ENCODE measurements around the gene TPRG1L.

The TPRG1L gene

DNA sequence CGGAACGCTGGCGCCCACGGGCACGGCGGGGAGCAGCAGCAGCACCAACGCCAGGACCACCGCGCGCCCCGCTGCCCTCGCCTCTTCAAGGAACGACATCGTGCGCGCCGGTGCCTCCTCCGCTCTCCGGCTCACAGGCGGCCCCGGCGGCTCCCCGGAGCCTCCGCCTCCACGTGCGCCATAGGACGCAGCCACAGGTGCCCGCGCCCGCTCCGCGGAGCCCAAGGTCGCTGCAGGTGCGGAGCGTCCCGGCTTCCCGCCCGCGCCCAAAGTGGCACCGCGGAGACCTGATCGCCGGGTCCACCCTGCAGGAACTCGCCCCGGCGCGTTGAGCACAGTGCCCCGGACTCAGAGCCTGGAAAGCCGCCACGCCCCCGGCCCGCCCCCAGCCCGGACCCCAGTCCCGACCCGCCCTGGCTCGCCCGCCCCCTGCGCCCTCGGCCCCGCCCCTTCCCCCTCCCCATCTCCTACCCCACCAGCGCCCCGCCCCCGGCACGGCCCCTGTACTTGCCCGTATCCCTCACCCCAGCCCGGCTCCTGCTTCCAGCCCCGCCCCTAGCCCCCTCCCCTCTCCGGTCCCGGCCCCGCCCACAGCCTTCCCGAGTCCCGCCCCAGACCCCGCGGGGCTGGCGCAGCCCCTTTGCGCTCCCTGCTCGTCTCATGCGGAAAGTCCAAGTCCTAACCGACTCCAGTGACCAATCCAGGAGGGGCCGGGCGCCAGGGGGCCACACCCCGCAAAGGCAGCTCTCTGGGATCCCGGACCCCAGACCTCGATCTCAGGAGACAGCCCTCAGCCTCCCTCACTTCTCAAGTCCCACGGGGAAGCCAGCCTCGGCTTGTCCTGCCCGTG, 13.4 kb upstream of the TPRG1L start, which contains the start of gene MEGF6:
TSS of gene MEGF6 (minus strand) at position 339 of the 850 bp plus-strand sequence. CDS start at position 99, 240 bp downstream.
- TF ChIP-seq GATA3 (IDR thresholded peaks at IDR 0.05; ENCODE audit: low read depth, low read length), result no peak
- TF ChIP-seq GATA2 (IDR thresholded peaks at IDR 0.05; ENCODE audit: low read depth, low read length), result no peak

DNA sequence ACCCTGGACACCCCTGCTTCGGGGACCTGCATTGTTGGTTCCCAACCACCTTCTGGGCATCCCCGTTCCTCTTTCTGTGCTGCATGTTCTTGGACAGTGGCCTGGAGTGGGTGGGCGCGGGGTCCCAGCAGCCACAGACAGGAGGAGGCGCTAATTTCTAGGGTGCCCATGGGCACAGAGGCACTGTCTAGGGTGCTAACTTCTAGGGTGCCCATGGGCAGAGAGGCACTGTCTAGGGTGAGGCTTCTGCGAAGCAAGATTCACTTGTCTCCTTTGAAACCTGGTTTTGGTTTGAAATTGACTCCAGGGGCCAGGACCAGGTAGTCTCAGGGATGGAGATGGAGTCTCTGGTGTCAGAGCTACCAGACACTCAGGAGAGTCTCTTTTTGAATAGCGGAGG, 12.7 kb upstream of the TPRG1L start:
- TF ChIP-seq GATA3 (IDR thresholded peaks at IDR 0.05; ENCODE audit: low read depth, low read length) (no peak), GATA2 (IDR thresholded peaks at IDR 0.05; ENCODE audit: low read depth, low read length) (no peak)

DNA sequence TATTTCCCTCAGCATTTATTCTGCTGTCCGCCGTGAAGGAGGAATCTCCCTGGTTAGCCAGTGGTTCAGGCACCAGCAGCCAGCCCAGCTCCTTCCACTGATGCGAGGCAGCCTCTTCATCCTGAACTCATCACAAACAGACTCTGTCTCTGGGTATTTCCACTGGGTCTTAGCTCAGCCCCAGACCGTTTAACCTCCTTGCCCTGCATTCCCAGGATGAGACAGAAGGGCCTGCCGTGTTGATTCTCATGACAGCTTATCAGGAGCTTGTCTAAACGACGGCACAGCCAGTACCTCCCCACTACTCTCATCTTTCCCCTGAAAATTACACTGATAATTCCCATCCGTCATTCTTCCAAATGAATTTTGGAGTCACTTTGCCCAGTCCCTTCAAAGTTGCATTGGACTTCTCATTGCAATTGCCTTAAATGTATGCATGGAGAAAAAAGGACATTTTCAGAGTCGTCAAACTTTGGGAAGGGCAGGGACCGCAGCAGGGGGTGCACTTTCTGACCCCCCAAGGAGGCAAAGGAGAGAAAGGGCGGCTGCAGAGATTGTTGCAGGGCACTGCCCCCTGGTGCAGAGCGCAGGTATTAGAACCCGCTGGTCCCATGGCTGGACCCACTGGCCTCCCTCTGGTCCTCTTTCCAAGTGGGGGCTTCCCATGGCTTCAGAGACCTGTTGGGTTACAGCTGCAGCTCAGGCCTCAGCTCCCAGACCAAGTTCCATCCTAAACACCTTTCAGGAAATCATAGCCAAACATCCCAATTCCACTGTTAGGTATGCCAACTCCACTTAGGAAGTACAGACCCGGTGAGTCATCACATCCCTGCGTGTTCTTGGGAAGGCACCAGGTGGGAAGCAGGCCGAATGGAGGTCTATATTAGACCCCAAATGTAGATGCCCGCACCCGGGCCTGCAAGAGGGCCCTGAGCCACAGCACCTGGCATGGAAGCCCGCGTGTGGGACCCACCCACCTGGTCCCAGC, 9.8 kb upstream of the TPRG1L start:
- TF ChIP-seq GATA3 (IDR thresholded peaks at IDR 0.05; ENCODE audit: low read depth, low read length) (no peak), GATA2 (IDR thresholded peaks at IDR 0.05; ENCODE audit: low read depth, low read length) (no peak)

DNA sequence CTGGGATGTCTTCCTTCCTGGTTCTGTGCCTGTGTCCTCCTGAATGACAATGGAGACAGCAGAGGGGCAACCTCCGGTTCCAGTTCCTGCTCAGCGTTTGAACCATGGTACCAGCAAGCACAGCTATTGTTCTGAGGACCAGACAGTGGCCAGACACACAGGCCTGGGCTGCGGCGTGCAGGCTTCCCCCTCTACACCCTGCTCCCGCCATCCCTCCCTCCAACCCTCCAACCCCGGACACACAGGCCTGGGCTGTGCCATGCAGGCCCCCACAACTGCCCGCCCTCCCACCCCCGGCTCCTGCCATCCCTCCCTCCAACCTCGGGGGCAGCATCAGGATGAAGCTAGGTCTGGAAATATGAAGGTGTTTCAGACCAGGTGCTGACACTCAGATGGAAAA, 8.0 kb upstream of the TPRG1L start:
- no peak for TF ChIP-seq GATA3 (IDR thresholded peaks at IDR 0.05; ENCODE audit: low read depth, low read length)
- TF ChIP-seq GATA2 (IDR thresholded peaks at IDR 0.05; ENCODE audit: low read depth, low read length), result no peak

DNA sequence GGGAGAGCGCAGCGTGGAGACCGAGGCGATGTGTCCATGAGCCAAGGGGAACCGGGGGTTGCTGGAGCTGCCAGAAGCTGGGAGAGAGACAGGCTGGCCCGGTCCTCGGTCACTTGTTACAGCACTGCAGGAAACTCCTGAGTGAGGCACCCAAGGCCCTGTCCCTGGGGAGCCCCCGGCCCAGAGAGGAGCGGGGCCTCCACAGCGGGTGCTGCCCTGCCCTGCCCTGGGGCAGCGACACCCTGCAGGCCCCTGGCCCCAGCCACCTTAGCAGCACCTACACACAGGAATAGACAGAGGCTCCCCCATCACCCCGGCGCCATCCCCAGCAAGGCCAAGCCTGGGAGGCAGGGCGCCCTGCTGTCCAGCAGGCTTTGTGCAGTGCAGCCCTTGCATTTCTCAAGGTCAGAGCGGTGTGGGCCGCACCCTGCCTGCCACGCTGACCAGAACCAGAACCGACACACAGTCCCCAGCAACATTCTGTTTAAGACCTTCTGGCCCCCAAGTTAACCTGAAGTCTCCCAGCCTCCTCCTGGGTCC, 6.9 kb upstream of the TPRG1L start:
- no peak for TF ChIP-seq GATA3 (IDR thresholded peaks at IDR 0.05; ENCODE audit: low read depth, low read length)
- TF ChIP-seq GATA2 (IDR thresholded peaks at IDR 0.05; ENCODE audit: low read depth, low read length), result no peak

DNA sequence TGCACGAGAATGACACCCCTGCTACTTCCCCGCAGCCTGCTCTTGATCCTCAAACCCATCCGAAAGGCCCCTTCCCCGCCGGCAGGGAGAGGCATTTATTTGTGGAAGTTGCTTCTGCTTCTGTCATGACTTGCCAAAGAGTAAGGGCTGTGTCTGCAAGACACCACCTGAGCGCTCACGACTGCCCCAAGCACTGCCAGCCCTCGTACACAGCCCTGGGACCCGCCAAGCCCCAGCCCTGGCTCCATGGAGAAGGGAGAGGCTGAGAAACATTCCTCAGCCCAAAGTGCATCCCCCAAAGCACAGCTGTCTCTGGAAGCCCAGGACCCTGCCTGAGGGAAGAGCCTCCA, 6.3 kb upstream of the TPRG1L start:
- TF ChIP-seq GATA2 (IDR thresholded peaks at IDR 0.05; ENCODE audit: low read depth, low read length) (no peak), GATA3 (IDR thresholded peaks at IDR 0.05; ENCODE audit: low read depth, low read length) (no peak)

DNA sequence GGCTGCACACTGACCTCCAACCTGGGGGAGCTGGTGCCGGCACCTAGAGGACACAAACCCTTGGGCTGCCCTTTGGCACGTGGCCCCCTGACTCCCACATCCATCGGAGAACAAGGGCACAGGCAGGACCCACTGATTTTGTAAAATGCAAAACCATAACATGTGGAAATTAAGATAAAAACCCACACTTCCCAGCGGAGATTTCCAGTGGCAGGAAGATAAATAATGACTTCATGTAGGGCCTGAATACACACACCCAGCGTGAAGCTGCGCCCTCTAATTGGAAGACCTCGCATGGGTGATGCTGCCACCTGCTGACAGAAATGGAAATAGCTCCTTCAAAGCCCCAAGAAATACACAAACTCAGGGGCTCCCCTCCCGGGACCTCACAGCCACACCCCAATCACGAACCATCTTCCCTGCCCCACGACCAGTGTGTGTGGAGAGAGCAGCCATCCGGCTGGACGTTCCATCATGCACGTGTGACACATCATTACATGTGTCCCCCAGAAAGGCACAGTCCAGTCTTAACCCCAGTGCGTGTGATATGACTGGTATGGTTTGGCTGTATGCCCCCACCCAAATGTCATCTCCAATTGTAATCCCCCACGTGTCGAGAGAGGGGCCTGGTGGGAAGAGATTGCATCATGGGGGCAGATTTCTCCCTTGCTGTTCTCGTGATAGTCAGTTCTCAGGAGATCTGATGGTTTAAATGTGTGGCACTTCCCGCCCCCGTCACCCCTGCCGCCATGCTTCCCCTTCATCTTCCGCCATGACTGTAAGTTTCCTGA, 5.7 kb upstream of the TPRG1L start:
- TF ChIP-seq GATA3 (IDR thresholded peaks at IDR 0.05; ENCODE audit: low read depth, low read length), result no peak
- no peak for TF ChIP-seq GATA2 (IDR thresholded peaks at IDR 0.05; ENCODE audit: low read depth, low read length)

DNA sequence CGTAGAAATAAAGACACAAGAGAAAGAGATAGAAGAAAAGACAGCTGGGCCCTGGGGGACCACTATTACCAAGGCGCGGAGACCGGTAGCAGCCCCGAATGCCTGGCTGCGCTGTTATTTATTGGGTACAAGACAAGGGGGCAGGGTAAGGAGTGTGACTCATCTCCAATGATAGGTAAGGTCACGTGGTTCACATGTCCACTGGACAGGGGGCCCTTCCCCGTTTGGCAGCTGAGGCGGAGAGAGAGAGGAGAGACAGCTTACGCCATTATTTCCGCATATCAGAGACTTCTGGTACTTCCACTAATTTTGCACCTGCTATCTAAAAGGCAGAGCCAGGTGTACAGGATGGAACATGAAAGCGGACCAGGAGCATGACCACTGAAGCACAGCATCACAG, 4.1 kb upstream of the TPRG1L start:
- TF ChIP-seq GATA3 (IDR thresholded peaks at IDR 0.05; ENCODE audit: low read depth, low read length) (no peak), GATA2 (IDR thresholded peaks at IDR 0.05; ENCODE audit: low read depth, low read length) (no peak)

DNA sequence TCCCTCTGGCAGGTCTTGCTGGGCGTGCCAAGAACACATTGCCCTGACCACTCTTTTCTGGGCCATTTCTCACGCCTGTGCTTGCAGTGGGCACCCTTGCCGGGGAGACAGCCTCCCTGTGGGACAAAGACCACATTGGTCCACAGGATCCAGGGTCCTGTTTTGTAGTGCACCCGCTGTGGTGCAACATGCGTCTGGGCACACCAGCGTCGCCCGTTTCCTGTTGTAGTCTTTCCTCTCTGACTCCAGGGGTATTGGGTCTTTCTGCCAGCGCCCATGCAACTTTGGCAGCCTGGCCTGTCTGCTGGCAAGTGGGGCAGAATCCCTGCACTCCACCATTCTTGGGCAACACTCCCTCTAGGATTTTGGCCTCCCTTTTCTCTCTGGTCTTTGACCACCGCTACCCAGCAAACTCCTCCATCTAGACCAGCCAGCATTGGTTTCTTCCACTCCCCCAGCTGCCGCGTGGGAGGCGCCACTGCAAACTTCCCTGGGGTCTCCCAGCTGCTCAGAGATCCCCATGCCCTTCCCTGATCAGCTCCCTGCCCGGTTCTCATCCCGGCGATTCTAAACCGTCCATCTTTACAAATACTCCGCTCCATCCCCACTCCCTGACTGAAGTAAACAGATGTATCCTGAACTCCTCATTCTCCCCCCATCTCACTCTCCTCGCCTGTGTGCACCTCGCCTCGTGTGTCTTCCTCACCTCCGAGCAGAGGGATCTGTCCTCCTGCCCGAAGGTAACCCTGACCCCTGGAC, 1.2 kb upstream of the TPRG1L start:
- TF ChIP-seq GATA2 (IDR thresholded peaks at IDR 0.05; ENCODE audit: low read depth, low read length), result no peak
- no peak for TF ChIP-seq GATA3 (IDR thresholded peaks at IDR 0.05; ENCODE audit: low read depth, low read length)

DNA sequence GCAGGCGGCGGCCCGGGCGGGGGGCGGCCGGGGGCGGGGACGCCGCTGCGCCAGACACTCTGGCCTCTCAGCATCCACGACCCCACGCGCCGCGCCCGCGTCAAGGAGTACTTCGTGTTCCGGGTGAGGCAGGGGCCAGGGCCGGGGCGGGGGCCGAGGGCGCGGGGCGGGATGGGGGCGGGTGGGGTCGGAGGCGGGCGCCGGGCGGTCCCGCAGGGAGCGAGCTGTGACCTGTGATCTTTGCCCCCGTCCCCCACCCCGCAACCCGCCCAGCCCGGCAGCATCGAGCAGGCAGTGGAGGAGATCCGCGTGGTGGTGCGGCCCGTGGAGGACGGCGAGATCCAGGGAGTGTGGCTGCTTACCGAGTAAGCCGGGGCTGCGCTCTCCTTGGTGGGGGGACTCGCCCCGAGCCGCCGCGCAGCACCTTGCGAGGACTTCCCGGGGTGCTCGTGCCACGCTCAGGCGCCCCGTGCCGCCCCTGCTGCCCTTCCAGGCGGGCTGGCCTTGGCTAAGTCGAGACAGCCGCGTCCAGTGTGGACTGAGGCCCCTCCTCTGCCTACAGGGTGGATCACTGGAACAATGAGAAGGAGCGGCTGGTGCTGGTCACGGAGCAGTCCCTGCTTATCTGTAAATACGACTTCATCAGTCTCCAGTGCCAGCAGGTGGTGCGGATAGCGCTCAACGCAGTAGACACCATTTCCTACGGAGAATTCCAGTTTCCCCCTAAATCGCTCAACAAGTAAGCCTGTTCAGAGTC, 514 bp downstream of the TPRG1L start:
- TF ChIP-seq GATA3 (IDR thresholded peaks at IDR 0.05; ENCODE audit: low read depth, low read length) (no peak), GATA2 (IDR thresholded peaks at IDR 0.05; ENCODE audit: low read depth, low read length) (no peak; the same call in 1 of the 2 replicates)

DNA sequence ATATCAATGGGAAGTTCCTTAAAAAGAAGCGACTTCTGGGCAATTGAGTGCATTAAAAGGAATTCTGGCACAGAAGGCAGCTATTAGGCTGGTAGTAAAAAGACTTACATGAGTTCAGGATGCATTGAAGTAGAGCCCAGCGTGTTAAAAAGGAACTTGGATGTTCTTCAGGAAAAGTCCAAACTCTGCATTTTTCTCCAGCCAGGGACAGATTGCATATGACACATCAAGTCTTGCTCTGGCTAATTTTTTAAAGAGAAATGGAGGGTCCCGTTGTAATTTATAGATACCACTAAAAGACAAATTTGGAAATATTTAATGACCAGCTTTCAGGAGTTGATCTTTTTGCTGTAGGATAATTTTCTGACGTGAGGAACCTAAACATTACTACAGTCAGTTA, 1.2 kb downstream of the TPRG1L start:
- TF ChIP-seq GATA3 (IDR thresholded peaks at IDR 0.05; ENCODE audit: low read depth, low read length) (no peak), GATA2 (IDR thresholded peaks at IDR 0.05; ENCODE audit: low read depth, low read length) (no peak)

Measured in SH-SY5Y (cell line).